ENCODE data around the gene CKMT2.

CKMT2 gene

DNA sequence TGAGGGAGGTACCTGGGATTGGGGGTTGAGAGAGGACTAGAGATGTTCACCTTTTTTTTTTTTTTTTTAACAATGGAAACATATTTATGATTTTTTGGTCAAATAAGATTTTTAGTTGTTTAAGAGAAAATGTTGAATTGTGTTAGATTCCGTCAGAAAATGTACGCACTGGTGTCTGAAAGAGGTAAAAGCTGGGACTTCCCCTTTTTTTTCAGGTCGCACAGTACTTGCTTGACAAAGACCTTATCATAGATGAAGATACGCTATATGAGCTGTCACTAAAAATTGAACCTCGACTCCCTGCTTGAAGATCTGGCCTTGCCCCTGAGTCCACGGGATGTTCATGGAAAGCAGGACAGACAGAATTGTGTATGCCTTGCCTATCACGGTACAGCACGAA is 7.7 kb upstream of the CKMT2 start:
- TF ChIP-seq, protein P1, sequence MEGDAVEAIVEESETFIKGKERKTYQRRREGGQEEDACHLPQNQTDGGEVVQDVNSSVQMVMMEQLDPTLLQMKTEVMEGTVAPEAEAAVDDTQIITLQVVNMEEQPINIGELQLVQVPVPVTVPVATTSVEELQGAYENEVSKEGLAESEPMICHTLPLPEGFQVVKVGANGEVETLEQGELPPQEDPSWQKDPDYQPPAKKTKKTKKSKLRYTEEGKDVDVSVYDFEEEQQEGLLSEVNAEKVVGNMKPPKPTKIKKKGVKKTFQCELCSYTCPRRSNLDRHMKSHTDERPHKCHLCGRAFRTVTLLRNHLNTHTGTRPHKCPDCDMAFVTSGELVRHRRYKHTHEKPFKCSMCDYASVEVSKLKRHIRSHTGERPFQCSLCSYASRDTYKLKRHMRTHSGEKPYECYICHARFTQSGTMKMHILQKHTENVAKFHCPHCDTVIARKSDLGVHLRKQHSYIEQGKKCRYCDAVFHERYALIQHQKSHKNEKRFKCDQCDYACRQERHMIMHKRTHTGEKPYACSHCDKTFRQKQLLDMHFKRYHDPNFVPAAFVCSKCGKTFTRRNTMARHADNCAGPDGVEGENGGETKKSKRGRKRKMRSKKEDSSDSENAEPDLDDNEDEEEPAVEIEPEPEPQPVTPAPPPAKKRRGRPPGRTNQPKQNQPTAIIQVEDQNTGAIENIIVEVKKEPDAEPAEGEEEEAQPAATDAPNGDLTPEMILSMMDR (IDR thresholded peaks at IDR 0.05; ENCODE audit: borderline replicate concordance, extremely low read depth, low read length, poor library complexity, severe bottlenecking) = no peak
- no peak for TF ChIP-seq EZH2 (IDR thresholded peaks at IDR 0.05; ENCODE audit: borderline replicate concordance, low read depth, low read length, severe bottlenecking)
- Histone ChIP-seq H3K27me3 (ENCODE audit: insufficient read depth, low read length, poor library complexity) (no peaks in the 10 kb centered on the region), H3K4me2 (ENCODE audit: insufficient read depth, low read length) (no peak overlapping the region), H3K4me1 (ENCODE audit: insufficient read depth, low read length) (no peaks in the 10 kb centered on the region), H4K20me1 (ENCODE audit: insufficient read depth, low read length) (no peaks in the 10 kb centered on the region), H3K9me3 (ENCODE audit: insufficient read depth, low read length, severe bottlenecking) (no peaks in the 10 kb centered on the region), H3K4me3 (ENCODE audit: low read depth in 1 of 2, low read length in 2 of 2) (no peak overlapping the region), H3K27ac (ENCODE audit: low read length) (no peak overlapping the region), H3K36me3 (ENCODE audit: insufficient read depth, low read length) (no peaks in the 10 kb centered on the region), H2AFZ (ENCODE audit: low read depth, low read length) (no peak overlapping the region), H3K9ac (ENCODE audit: low read depth, low read length) (no peak overlapping the region), H3K79me2 (ENCODE audit: insufficient read depth, low read length) (no peaks in the 10 kb centered on the region)
- no peak for ATAC-seq (ENCODE audit: insufficient read depth, low read depth)
- DNase-seq = no peak

DNA sequence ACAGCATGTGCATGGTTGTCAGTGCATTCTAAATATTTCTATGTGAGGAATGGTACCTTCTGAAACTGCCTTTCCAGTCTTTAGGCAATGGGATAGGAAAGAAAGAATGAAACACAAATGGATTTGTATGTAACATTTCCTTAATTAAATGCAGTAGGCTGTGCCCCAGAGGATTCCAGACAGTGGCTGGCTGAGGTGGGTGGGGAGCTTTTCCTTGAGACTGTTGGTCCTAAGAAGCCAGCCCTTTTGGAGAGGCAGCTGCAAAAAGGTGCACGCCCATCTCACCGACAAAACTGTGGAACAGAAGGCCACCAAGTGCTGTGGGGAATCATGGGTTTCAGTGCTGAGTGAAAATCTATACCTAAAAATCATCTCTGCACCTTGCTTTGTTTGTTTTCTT is 6.8 kb upstream of the CKMT2 start:
- TF ChIP-seq, protein P1 (IDR thresholded peaks at IDR 0.05; ENCODE audit: borderline replicate concordance, extremely low read depth, low read length, poor library complexity, severe bottlenecking) = no peak
- no peak for TF ChIP-seq EZH2 (IDR thresholded peaks at IDR 0.05; ENCODE audit: borderline replicate concordance, low read depth, low read length, severe bottlenecking)
- H3K9me3 ChIP-seq (ENCODE audit: insufficient read depth, low read length, severe bottlenecking) = no peaks in the 10 kb centered on the region
- H3K9ac ChIP-seq (ENCODE audit: low read depth, low read length) = no peak overlapping the region
- no peak overlapping the region for H2AFZ ChIP-seq (ENCODE audit: low read depth, low read length)
- no peaks in the 10 kb centered on the region for H3K36me3 ChIP-seq (ENCODE audit: insufficient read depth, low read length)
- H3K4me1 ChIP-seq (ENCODE audit: insufficient read depth, low read length) = no peaks in the 10 kb centered on the region
- no peak for ATAC-seq (ENCODE audit: insufficient read depth, low read depth)
- no peak for DNase-seq
- no peak overlapping the region for H3K4me3 ChIP-seq (ENCODE audit: low read depth in 1 of 2, low read length in 2 of 2)
- no peak overlapping the region for H3K27ac ChIP-seq (ENCODE audit: low read length)
- no peaks in the 10 kb centered on the region for H3K79me2 ChIP-seq (ENCODE audit: insufficient read depth, low read length)
- H4K20me1 ChIP-seq (ENCODE audit: insufficient read depth, low read length) = no peaks in the 10 kb centered on the region
- no peaks in the 10 kb centered on the region for H3K27me3 ChIP-seq (ENCODE audit: insufficient read depth, low read length, poor library complexity)
- H3K4me2 ChIP-seq (ENCODE audit: insufficient read depth, low read length) = no peak overlapping the region

DNA sequence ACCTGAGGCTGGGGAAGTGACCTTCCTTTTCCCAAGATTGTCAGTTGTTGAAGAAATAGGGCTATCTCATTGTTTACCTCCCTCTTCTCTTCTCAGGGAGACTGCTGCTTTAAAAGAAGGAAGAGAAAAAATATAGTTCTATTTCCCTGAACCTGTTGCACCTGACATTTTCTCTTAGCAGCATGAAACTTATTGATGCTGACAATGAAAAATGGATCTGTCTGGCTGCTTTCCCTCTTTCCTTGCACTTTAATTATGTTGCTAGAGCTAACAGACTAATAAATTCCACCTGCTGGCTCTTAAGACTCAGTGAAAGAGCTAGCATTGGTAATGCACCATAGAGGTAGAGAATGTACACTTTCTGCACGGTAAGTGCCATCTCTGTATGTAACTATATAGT is 6.2 kb upstream of the CKMT2 start:
- no peaks in the 10 kb centered on the region for H3K36me3 ChIP-seq (ENCODE audit: insufficient read depth, low read length)
- no peak overlapping the region for H3K4me3 ChIP-seq (ENCODE audit: low read depth in 1 of 2, low read length in 2 of 2)
- no peaks in the 10 kb centered on the region for H3K4me1 ChIP-seq (ENCODE audit: insufficient read depth, low read length)
- no peak overlapping the region for H3K27ac ChIP-seq (ENCODE audit: low read length)
- no peak overlapping the region for H2AFZ ChIP-seq (ENCODE audit: low read depth, low read length)
- DNase-seq = no peak
- no peaks in the 10 kb centered on the region for H3K27me3 ChIP-seq (ENCODE audit: insufficient read depth, low read length, poor library complexity)
- H3K79me2 ChIP-seq (ENCODE audit: insufficient read depth, low read length) = no peaks in the 10 kb centered on the region
- ATAC-seq (ENCODE audit: insufficient read depth, low read depth) = no peak
- no peak overlapping the region for H3K9ac ChIP-seq (ENCODE audit: low read depth, low read length)
- TF ChIP-seq, protein P1 (IDR thresholded peaks at IDR 0.05; ENCODE audit: borderline replicate concordance, extremely low read depth, low read length, poor library complexity, severe bottlenecking) = no peak
- TF ChIP-seq EZH2 (IDR thresholded peaks at IDR 0.05; ENCODE audit: borderline replicate concordance, low read depth, low read length, severe bottlenecking) = no peak
- H4K20me1 ChIP-seq (ENCODE audit: insufficient read depth, low read length) = no peaks in the 10 kb centered on the region
- no peaks in the 10 kb centered on the region for H3K9me3 ChIP-seq (ENCODE audit: insufficient read depth, low read length, severe bottlenecking)
- no peak overlapping the region for H3K4me2 ChIP-seq (ENCODE audit: insufficient read depth, low read length)

DNA sequence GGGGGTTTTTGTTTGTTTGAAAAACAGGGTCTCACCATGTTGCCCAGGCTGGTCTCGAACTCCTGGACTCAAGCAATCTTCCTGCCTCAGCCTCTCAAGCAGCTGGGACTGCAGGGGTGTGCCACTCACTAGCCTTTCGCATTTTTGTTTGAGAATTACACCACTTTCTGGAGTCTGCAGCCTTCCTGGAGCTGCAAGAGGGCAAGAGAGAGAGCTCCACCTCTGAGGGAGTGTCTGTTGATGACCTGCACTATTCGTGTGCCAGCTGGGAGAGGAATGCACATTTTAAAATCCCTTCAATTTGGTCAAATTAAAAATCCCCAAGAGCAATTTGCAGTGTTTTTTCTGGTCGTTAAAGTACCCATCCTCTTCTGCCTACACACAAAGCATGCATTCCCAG is 5.0 kb upstream of the CKMT2 start:
- Histone ChIP-seq H3K4me3 (ENCODE audit: low read depth in 1 of 2, low read length in 2 of 2) (no peak overlapping the region), H3K9me3 (ENCODE audit: insufficient read depth, low read length, severe bottlenecking) (no peaks in the 10 kb centered on the region), H2AFZ (ENCODE audit: low read depth, low read length) (no peak overlapping the region), H3K27me3 (ENCODE audit: insufficient read depth, low read length, poor library complexity) (no peaks in the 10 kb centered on the region), H3K9ac (ENCODE audit: low read depth, low read length) (no peak overlapping the region), H4K20me1 (ENCODE audit: insufficient read depth, low read length) (no peaks in the 10 kb centered on the region), H3K36me3 (ENCODE audit: insufficient read depth, low read length) (no peaks in the 10 kb centered on the region), H3K27ac (ENCODE audit: low read length) (no peak overlapping the region), H3K4me2 (ENCODE audit: insufficient read depth, low read length) (no peak overlapping the region), H3K4me1 (ENCODE audit: insufficient read depth, low read length) (no peaks in the 10 kb centered on the region), H3K79me2 (ENCODE audit: insufficient read depth, low read length) (no peaks in the 10 kb centered on the region)
- ATAC-seq (ENCODE audit: insufficient read depth, low read depth) (no peak), DNase-seq (no peak)
- no peak for TF ChIP-seq EZH2 (IDR thresholded peaks at IDR 0.05; ENCODE audit: borderline replicate concordance, low read depth, low read length, severe bottlenecking)
- TF ChIP-seq, protein P1 (IDR thresholded peaks at IDR 0.05; ENCODE audit: borderline replicate concordance, extremely low read depth, low read length, poor library complexity, severe bottlenecking) = no peak
